T-helper 1 cell treated with Interleukin-12 subunit alpha and Interleukin-12 subunit beta and Interleukin-4 antibody, amounts not matched to agents 30 ng/mL and 1 ng/mL, for 36 hours (primary cell): Measurements from ENCODE around the gene ST3GAL3. TPM values are rescaled to one million over a fixed set of nuclear protein-coding genes. Genes with fewer than 3 reads are reported as not detected.

Source experiments
- intact Hi-C: fragments of 100-400 bp; cut with micrococcal nuclease; formaldehyde crosslinking; loops from one replicate; pipeline ENCODE4 v1.15.1; 2024
- total RNA-seq: library from RNA; stranded (reverse); gene quantifications from 2 replicates; pipeline ENCODE4 v1.2.3, GENCODE V29; 2022

ST3GAL3 gene
- total RNA-seq, 1 donor from 2014 or later, result 22.4 TPM

- intact Hi-C loops, result no loop called here
Observed at GRCh38 chr1:43958351-43959255, 251.3 kb downstream of the ST3GAL3 start.

- intact Hi-C loops, result no loop called here
Observed at GRCh38 chr1:43960798-43961197, 253.5 kb downstream of the ST3GAL3 start.

- intact Hi-C loops, result no loop called here
Observed at GRCh38 chr1:43961692-43962091, 254.4 kb downstream of the ST3GAL3 start.

GRCh38 chr1:43962324-43962723 lies 255.0 kb downstream of the ST3GAL3 start:
- intact Hi-C loops, result no loop called here

GRCh38 chr1:43963006-43963405 lies 255.7 kb downstream of the ST3GAL3 start:
- intact Hi-C loops, result no loop called here

- intact Hi-C loops, result no loop called here
Observed at GRCh38 chr1:43963890-43964289, 256.6 kb downstream of the ST3GAL3 start.

- intact Hi-C loops, result no loop called here
Observed at GRCh38 chr1:43965316-43965715, 258.0 kb downstream of the ST3GAL3 start.

- intact Hi-C loops, result loop anchor here (2.0 kb wide), 1 partner anchor 610 kb away; the partner anchor contains the start of gene CDC20
Observed at GRCh38 chr1:43968348-43968948, 261.1 kb downstream of the ST3GAL3 start.

GRCh38 chr1:43969416-43969745 lies 262.0 kb downstream of the ST3GAL3 start:
- intact Hi-C loops, result loop anchor here (1.0 to 2.0 kb wide), 5 partner anchors 23 to 611 kb away; partner anchors contain the start of genes CDC20, ERI3, IPO13 and KDM4A

GRCh38 chr1:43969746-43970466 lies 262.6 kb downstream of the ST3GAL3 start, which contains the start of gene DPH2:
DPH2 (plus strand) TSS chr1:43970010; CDS start chr1:43970176, 166 bp downstream.
- intact Hi-C loops, result loop anchor here (1.0 to 10.0 kb wide), 10 partner anchors 24 to 1717 kb away; partner anchors contain the start of genes ARMH1, CCDC30, CDC20 and DMAP1

GRCh38 chr1:43970502-43970901 lies 263.2 kb downstream of the ST3GAL3 start:
- intact Hi-C loops, result loop anchor here (5.0 to 10.0 kb wide), 5 partner anchors 244 to 1717 kb away; partner anchors contain the start of genes ARMH1, CCDC30, DMAP1 and GPBP1L1

GRCh38 chr1:43970911-43971310 lies 263.6 kb downstream of the ST3GAL3 start:
- intact Hi-C loops, result loop anchor here (5.0 to 10.0 kb wide), 5 partner anchors 244 to 1716 kb away; partner anchors contain the start of genes ARMH1, CCDC30, DMAP1 and GPBP1L1

- intact Hi-C loops, result loop anchor here (5.0 to 10.0 kb wide), 5 partner anchors 243 to 1716 kb away; partner anchors contain the start of genes ARMH1, CCDC30, DMAP1 and GPBP1L1
Observed at GRCh38 chr1:43971336-43971980, 264.1 kb downstream of the ST3GAL3 start.

GRCh38 chr1:43973981-43974442 lies 266.7 kb downstream of the ST3GAL3 start:
- intact Hi-C loops, result loop anchor here (1.0 to 10.0 kb wide), 13 partner anchors 17 to 1713 kb away; partner anchors contain the start of genes ARMH1, CCDC24, CCDC30 and CFAP57

GRCh38 chr1:43974443-43975248 lies 267.3 kb downstream of the ST3GAL3 start, which contains the start of gene ATP6V0B:
ATP6V0B (plus strand) TSS chr1:43974960; CDS start chr1:43975041, 81 bp downstream.
- intact Hi-C loops, result loop anchor here (1.0 to 10.0 kb wide), 13 partner anchors 17 to 1713 kb away; partner anchors contain the start of genes ARMH1, CCDC24, CCDC30 and CFAP57

- intact Hi-C loops, result loop anchor here (10.0 kb wide), 2 partner anchors 239 to 1609 kb away; partner anchors contain the start of genes DMAP1 and NASP
Observed at GRCh38 chr1:43975249-43975961, 268.1 kb downstream of the ST3GAL3 start.

- intact Hi-C loops, result loop anchor here (10.0 kb wide), 2 partner anchors 239 to 1609 kb away; partner anchors contain the start of genes DMAP1 and NASP
Observed at GRCh38 chr1:43976045-43976444, 268.7 kb downstream of the ST3GAL3 start.

GRCh38 chr1:43976890-43977289 lies 269.6 kb downstream of the ST3GAL3 start:
- intact Hi-C loops, result loop anchor here (10.0 kb wide), 2 partner anchors 238 to 1608 kb away; partner anchors contain the start of genes DMAP1 and NASP
